Mesodermal cell (in vitro differentiated cells): ENCODE data around the gene AFG3L2.
"Not testable (repeated sequence)": the region's sequence is repeated elsewhere in the genome, so short reads cannot be mapped to it uniquely, and the experiment has no call there.

Experiments used
- H3K27ac ChIP-seq: 2 replicates; pipeline ENCODE4 v1.7.0; 2013; ENCODE audit warnings: mild to moderate bottlenecking, low read depth, low read length, moderate library complexity; ENCODE audit not compliant: severe bottlenecking
- H3K36me3 ChIP-seq: 2 replicates; pipeline ENCODE4 v1.7.1; 2013; ENCODE audit warnings: mild to moderate bottlenecking, low read length, moderate library complexity; ENCODE audit not compliant: control insufficient read depth, insufficient read depth
- H3K4me1 ChIP-seq: one replicate; pipeline ENCODE4 v1.7.1; 2013; ENCODE audit warnings: mild to moderate bottlenecking, low read length; ENCODE audit not compliant: insufficient read depth, control insufficient read depth, poor library complexity, severe bottlenecking
- H3K4me3 ChIP-seq: 2 replicates; pipeline ENCODE4 v1.7.0; 2013; ENCODE audit warnings: low read length, control low read depth, mild to moderate bottlenecking; ENCODE audit not compliant: insufficient read depth, poor library complexity, severe bottlenecking; ENCODE audit errors: extremely low read depth
- H3K9me3 ChIP-seq: 2 replicates; pipeline ENCODE4 v1.7.1; 2013; ENCODE audit warnings: mild to moderate bottlenecking, low read length, moderate library complexity; ENCODE audit not compliant: control insufficient read depth
- WGBS, 2 experiments: methylation state at CpG; one replicate each; pipeline ENCODE4 v1.1.5; 2013; ENCODE audit warnings: missing lambda C conversion rate in 2 of 2; ENCODE audit not compliant: insufficient coverage in 2 of 2; 5-methylcytosine and 5-hydroxymethylcytosine counted together

Gene AFG3L2

DNA sequence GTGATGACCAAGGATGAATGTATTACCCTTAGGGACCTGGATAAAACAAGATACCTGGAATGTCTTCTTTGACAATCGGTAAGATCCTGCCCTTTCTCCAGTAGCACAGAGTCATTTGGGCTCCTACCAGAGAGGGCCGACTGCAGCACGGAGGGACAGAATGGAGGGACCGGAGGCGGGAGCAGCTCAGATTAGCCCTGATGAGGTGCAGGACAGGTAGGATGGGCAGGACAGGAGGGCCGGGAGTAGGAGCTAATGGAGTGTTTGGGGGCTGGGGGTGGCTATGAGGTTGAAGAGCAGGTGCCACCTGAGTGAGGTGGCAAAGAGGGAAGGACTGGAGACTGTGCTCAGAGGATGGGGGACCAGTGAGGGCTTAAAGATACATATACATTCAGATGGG lies 20.8 kb upstream of the AFG3L2 start:
- 70 to 92% methylated on average over 1 to 6 of the region's 6 CpGs for WGBS, 2 experiments
- H3K4me1 ChIP-seq, result peaks cover 9% of the 10 kb centered on the region
- no peaks in the 10 kb centered on the region for H3K36me3 ChIP-seq
- no peaks in the 10 kb centered on the region for H3K9me3 ChIP-seq
- no peak overlapping the region for H3K27ac ChIP-seq
- no peak overlapping the region for H3K4me3 ChIP-seq

DNA sequence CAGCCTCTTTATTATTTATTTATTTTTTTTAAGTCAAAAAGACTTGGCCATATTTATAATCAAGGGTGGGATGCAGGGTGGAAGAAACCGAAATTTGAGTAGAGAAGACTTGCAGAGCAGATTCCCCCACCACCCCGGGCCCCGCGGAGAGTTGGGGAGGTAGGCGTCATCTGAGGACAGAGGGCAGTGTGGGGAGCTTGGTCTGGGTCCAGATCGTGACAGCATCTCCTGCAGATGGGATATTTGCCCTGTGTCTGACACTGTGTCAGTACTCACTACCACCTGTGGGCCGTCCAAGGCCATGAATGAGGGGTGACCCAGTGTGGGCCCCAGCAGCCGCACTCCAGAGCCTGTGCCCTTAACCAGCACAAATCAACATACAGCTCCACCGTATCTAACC lies 20.2 kb upstream of the AFG3L2 start:
- 89 to 91% methylated on average over 7 to 8 of the region's 9 CpGs for WGBS, 2 experiments
- H3K9me3 ChIP-seq, result no peaks in the 10 kb centered on the region
- H3K4me1 ChIP-seq, result peaks cover 9% of the 10 kb centered on the region
- H3K36me3 ChIP-seq, result no peaks in the 10 kb centered on the region
- H3K27ac ChIP-seq, result no peak overlapping the region
- no peak overlapping the region for H3K4me3 ChIP-seq

DNA sequence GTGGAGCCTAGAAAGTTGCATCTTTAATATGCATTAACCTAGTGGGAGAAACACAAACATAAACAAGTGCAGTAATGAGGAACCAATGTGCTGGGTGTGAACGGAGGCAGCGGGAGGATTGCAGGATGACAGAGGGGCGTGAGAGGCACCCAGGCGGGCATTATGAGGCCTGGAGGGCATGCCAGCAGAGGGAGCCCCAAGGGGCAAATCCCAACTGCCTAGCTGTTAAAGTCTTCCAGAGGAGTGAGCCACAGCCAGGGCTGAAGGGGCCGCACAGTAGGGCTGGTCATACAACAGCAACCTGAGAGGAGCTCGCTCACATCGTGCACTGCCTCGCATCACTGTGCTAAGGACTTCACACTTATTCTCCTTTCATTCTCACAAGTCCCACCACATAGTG lies 17.4 kb upstream of the AFG3L2 start:
- Histone ChIP-seq H3K9me3 (no peaks in the 10 kb centered on the region), H3K27ac (no peak overlapping the region), H3K4me1 (peaks cover 9% of the 10 kb centered on the region), H3K36me3 (no peaks in the 10 kb centered on the region), H3K4me3 (no peak overlapping the region)
- WGBS, 2 experiments, result 65 to 73% methylated on average over 7 to 8 of the region's 8 CpGs

DNA sequence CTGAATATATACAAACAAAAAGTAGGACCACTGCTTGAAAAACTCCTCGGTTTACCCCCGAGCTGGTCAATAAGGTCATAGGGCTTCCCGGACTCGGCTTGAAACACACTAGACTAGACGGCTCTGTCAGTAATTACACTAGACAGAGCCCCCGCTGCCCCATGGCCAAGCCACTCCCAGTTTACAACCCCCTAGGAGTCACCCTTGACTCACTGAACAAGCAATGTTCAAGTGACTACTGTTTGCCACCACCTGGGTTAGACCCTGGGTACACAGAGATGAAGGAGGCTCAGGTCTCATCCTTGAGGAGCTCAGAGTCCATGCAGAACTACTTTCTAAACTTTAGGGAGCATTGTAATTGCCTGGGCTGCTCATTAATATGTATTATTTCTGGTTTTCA lies 17.0 kb upstream of the AFG3L2 start:
- WGBS, 2 experiments, result 75 to 95% methylated on average over 4 to 5 of the region's 6 CpGs
- H3K27ac ChIP-seq, result no peak overlapping the region
- no peaks in the 10 kb centered on the region for H3K9me3 ChIP-seq
- H3K36me3 ChIP-seq, result no peaks in the 10 kb centered on the region
- peaks cover 9% of the 10 kb centered on the region for H3K4me1 ChIP-seq
- H3K4me3 ChIP-seq, result no peak overlapping the region

DNA sequence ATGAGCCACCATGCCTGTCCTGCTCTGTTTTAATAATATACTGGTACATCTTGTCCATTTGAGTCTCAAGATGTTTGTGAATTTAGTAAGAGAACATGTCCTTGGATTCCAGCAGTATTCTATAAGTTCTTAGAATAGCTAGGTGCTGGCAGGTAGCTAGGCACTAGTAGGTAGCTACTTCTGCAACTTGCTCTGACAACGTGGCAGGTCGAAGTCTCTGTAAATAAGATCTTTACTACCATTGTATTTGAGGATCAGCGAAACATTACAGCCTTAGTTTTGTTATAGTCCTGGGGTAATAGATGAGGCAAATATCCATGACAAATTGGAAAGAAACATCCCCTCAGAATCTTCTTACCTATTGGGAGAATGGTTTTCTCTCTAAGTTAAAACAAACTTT lies 16.5 kb upstream of the AFG3L2 start:
- Histone ChIP-seq H3K9me3 (no peaks in the 10 kb centered on the region), H3K27ac (no peak overlapping the region), H3K4me3 (no peak overlapping the region), H3K36me3 (no peaks in the 10 kb centered on the region), H3K4me1 (peaks cover 9% of the 10 kb centered on the region)
- WGBS, 2 experiments, result 100% methylated on average over 1 of the region's 3 CpGs; no CpG with 5 or more reads in 1 of the 2 experiments

DNA sequence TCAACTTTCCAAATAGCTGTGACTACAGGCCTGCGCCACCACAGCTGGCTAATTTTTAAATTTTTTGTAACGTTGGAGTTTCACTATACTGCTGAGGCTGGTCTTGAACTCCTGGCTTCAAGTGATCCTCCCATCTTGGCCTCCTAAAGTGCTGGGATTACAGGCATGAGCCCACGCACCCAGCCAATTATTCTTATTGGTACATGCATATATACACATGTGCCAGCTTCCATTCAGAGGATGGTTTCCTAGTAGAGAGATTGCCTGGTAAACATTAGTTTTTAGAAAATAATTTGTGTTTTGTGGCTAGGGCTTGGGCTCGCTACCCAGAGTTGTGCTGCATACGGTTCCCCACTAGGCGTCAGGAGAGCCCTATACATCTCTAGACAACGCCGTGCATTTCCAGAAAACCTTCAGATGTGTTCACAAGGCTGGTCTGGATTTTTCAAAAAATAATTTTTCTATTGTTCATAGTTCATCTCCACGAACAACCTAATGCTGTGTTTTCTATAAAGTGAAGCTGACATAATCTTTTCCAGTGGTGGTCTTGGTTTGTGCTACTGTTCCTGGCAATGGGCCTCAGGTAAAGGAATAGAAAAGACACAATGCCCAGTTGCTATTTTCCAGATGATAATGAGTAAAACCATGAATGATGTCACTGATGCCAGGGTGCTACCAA lies 14.6 kb upstream of the AFG3L2 start:
- no peak overlapping the region for H3K27ac ChIP-seq
- 16 to 19% methylated on average over 7 of the region's 9 CpGs for WGBS, 2 experiments
- H3K9me3 ChIP-seq, result no peaks in the 10 kb centered on the region
- H3K4me3 ChIP-seq, result no peak overlapping the region
- peaks cover 9% of the 10 kb centered on the region for H3K4me1 ChIP-seq
- H3K36me3 ChIP-seq, result no peaks in the 10 kb centered on the region

DNA sequence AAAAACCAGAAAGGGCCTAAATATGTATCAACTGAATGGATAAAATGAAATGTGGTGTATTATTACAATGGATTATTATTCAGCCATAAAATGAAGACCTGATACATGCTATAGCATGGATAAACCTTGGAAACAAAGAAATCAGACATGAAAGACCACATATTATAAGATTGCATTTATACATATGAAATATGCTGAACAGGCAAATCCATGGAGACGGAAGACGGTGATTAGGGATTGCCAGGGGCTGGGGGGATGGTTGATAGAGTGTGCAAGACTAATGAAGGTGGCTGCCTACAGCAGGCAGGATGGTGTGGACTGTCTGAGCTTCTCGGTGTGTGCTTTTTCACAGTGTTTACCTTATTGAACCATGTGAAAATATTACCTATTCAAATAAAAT lies 11.4 kb upstream of the AFG3L2 start:
- 90% methylated on average over 2 of the region's 3 CpGs; no CpG with 5 or more reads in 1 of the 2 experiments for WGBS, 2 experiments
- Histone ChIP-seq H3K9me3 (no peaks in the 10 kb centered on the region), H3K4me3 (no peak overlapping the region), H3K27ac (no peak overlapping the region), H3K36me3 (no peaks in the 10 kb centered on the region), H3K4me1 (peaks cover under 1% of the 10 kb centered on the region)

DNA sequence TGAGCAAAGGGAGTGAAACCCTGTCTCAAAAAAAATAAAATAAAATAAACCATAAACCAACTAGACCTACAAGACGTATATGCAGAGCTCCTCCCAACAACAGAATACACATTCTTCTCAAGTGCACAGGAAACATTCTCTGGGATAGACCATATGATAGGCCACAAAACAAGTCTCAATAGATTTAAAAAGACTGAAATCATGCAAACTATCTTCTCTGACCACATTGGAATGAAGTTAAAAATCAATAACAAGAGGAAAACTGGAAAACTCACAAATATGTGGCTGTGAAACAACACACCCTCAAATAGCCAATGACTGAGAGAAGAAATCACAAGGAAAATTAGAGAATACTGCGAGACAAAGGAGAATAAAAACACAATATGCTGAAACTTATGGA lies 7.2 kb upstream of the AFG3L2 start:
- no peaks in the 10 kb centered on the region for H3K9me3 ChIP-seq
- H3K4me1 ChIP-seq, result no peaks in the 10 kb centered on the region
- WGBS, 2 experiments, result 88% methylated on average over 1 of the region's 2 CpGs; no CpG with 5 or more reads in 1 of the 2 experiments
- no peak overlapping the region for H3K27ac ChIP-seq
- H3K36me3 ChIP-seq, result no peaks in the 10 kb centered on the region
- H3K4me3 ChIP-seq, result no peak overlapping the region

DNA sequence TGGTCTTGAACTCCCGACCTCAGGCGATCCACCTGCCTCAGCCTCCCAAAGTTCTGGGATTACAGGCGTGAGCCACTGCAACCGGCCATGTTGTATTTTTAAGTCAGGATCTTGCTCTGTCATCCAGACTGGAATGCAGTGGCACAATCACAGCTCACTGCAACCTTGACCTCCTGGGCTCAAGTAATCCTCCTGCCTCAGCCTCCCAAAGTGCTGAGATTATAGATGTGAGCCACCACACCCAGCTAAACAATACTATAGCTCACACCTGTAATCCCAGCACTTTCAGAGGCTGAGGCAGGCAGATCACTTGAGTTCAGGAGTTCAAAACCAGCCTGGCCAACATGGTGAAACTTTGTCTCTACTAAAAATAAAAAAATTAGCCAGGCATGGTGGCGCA lies 6.7 kb upstream of the AFG3L2 start:
- H3K9me3 ChIP-seq, H3K36me3 ChIP-seq, H3K4me3 ChIP-seq, H3K27ac ChIP-seq, H3K4me1 ChIP-seq: not testable (repeated sequence)
- WGBS, 2 experiments, result 84 to 89% methylated on average over 4 to 5 of the region's 5 CpGs

DNA sequence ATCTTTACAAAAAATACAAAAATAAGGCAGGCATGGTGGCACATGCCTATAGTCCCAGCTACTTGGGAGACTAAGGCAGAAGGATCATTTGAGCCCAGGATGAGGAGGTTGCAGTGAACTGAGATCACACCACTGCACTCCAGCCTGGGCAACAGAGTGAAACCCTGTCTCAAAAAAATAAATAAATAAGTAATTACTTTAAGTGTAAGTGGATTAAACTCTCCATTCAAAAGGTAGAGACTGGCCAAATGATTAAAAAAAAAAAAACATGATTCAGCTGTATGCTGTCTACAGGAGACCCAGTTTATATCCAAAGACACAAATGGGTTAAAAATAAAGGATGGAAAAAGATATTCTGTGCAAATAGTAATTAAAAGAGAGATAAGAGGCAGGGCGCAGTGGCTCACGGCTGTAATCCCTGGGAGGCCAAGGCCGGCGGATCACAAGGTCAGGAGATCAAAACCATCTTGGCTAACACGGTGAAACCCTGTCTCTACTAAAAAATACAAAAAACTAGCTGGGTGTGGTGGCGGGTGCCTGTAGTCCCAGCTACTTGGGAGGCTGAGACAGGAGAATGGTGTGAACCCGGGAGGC lies 5.3 kb upstream of the AFG3L2 start:
- not testable (repeated sequence) for H3K9me3 ChIP-seq, H3K4me3 ChIP-seq, H3K27ac ChIP-seq, H3K36me3 ChIP-seq, H3K4me1 ChIP-seq
- 90 to 100% methylated on average over 1 to 4 of the region's 7 CpGs for WGBS, 2 experiments

DNA sequence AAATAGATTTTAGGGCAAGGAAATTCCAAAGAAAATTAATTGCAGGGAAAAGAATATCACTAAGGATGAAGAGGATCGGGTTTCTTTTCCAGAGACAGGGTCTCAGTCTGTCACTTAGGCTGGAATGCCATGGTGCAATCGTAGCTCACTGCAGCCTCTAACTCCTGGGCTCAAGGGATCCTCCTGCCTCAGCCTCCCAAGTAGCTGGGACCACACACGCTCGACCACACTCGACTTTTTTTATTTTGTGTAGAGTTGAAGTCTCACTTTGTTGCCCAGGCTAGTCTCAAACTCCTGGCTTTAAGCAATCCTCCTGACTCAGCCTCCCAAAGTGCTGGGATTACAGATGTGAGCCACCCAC lies 1.2 kb upstream of the AFG3L2 start:
- 47 to 61% methylated on average over 2 to 5 of the region's 5 CpGs for WGBS, 2 experiments
- peaks cover 15% of the 10 kb centered on the region for H3K36me3 ChIP-seq
- not testable (repeated sequence) for H3K4me1 ChIP-seq, H3K9me3 ChIP-seq
- peak overlapping the region; percentile 51 for H3K4me3 ChIP-seq
- H3K27ac ChIP-seq, result peak overlapping the region; percentile 99
